ENCODE results near the gene PIM1. TPM values are rescaled to one million over a fixed set of nuclear protein-coding genes. Genes with fewer than 3 reads are reported as not detected.

The PIM1 gene
- total and polyA plus RNA-seq, 10 of the 15 experiments (the other 5 are each of a cell fraction or from before 2014, with no cell fraction given) = 0.66 to 33.9 (median 10.2) TPM

DNA sequence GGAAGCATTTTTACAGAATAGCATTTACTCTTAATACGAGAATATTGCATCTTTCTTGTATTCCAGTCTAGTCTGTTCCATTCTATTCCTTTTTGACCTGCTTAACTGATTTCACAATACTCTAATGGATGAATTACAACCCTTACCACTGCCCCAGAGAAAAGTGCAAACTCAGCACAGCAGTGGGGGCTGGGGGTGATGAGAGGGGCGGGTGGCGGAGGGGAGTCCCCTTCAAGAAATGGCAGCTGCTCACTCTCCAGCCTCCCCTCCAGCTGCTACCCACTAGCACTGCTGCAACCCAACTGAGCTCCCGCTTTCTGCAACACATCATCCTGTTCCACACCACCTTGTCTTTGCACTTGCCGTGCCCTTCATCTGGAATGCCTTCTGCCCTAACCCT, 30.1 kb downstream of the PIM1 start:
- intact Hi-C loops (cut with micrococcal nuclease; ENCODE audit: unreplicated experiment) = no loop called here

More for the DNA sequence above, 30.1 kb downstream of the PIM1 start:
- ChIA-PET CTCF (interaction anchor here (1.0 to 2.9 kb wide), 2 partner anchors 10 to 170 kb away, joined by 3 to 15 read pairs; no protein-coding TSS in a partner anchor), POLR2A (no interaction called here), SMC1A (ENCODE audit: uncharacterized antibody, unreplicated experiment) (interaction anchor here (1.5 kb wide), 2 partner anchors 27 to 182 kb away, joined by 3 to 5 read pairs; no protein-coding TSS in a partner anchor), RAD21 (ENCODE audit: unreplicated experiment) (interaction anchor here (0.9 kb wide), 1 partner anchor 10 kb away, joined by 3 read pairs; no protein-coding TSS in a partner anchor)
- no peaks in the 10 kb centered on the region for H3K27me3 ChIP-seq (replicated peaks in 1 of 2; ENCODE audit: control insufficient read depth in 2 of 2, insufficient read depth in 2 of 2, low read length in 1 of 2)
- TF ChIP-seq SKIL (IDR thresholded peaks at IDR 0.05; ENCODE audit: low read depth, poor library complexity, severe bottlenecking) (no peak), BHLHE40 (IDR thresholded peaks at IDR 0.05; ENCODE audit: borderline replicate concordance in 1 of 2, low read depth in 2 of 2, low read length in 1 of 2) (no peak), RAD21 (IDR thresholded peaks at IDR 0.05; ENCODE audit: insufficient read depth, low read depth, low read length) (no peak), HDAC6 (IDR thresholded peaks at IDR 0.05; ENCODE audit: unreplicated experiment) (no peak), KDM1A (IDR thresholded peaks at IDR 0.05; ENCODE audit: borderline replicate concordance) (no peak), SPI1 (IDR thresholded peaks at IDR 0.05; ENCODE audit: borderline replicate concordance, insufficient read depth, low read depth, low read length) (no peak), SMAD5 (IDR thresholded peaks at IDR 0.05; ENCODE audit: low read depth) (no peak), SREBF1 (IDR thresholded peaks at IDR 0.05; ENCODE audit: low read length) (no peak), FOXM1 (IDR thresholded peaks at IDR 0.05; ENCODE audit: low read depth, low read length) (no peak), HDAC2 (IDR thresholded peaks at IDR 0.05) (no peak), ESRRA (IDR thresholded peaks at IDR 0.05; ENCODE audit: low read length) (no peak)
- TF ChIP-seq, protein P1, sequence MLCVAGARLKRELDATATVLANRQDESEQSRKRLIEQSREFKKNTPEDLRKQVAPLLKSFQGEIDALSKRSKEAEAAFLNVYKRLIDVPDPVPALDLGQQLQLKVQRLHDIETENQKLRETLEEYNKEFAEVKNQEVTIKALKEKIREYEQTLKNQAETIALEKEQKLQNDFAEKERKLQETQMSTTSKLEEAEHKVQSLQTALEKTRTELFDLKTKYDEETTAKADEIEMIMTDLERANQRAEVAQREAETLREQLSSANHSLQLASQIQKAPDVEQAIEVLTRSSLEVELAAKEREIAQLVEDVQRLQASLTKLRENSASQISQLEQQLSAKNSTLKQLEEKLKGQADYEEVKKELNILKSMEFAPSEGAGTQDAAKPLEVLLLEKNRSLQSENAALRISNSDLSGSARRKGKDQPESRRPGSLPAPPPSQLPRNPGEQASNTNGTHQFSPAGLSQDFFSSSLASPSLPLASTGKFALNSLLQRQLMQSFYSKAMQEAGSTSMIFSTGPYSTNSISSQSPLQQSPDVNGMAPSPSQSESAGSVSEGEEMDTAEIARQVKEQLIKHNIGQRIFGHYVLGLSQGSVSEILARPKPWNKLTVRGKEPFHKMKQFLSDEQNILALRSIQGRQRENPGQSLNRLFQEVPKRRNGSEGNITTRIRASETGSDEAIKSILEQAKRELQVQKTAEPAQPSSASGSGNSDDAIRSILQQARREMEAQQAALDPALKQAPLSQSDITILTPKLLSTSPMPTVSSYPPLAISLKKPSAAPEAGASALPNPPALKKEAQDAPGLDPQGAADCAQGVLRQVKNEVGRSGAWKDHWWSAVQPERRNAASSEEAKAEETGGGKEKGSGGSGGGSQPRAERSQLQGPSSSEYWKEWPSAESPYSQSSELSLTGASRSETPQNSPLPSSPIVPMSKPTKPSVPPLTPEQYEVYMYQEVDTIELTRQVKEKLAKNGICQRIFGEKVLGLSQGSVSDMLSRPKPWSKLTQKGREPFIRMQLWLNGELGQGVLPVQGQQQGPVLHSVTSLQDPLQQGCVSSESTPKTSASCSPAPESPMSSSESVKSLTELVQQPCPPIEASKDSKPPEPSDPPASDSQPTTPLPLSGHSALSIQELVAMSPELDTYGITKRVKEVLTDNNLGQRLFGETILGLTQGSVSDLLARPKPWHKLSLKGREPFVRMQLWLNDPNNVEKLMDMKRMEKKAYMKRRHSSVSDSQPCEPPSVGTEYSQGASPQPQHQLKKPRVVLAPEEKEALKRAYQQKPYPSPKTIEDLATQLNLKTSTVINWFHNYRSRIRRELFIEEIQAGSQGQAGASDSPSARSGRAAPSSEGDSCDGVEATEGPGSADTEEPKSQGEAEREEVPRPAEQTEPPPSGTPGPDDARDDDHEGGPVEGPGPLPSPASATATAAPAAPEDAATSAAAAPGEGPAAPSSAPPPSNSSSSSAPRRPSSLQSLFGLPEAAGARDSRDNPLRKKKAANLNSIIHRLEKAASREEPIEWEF (IDR thresholded peaks at IDR 0.05; ENCODE audit: insufficient replicate concordance, low read depth, low read length) = no peak
- TF ChIP-seq, protein P2, sequence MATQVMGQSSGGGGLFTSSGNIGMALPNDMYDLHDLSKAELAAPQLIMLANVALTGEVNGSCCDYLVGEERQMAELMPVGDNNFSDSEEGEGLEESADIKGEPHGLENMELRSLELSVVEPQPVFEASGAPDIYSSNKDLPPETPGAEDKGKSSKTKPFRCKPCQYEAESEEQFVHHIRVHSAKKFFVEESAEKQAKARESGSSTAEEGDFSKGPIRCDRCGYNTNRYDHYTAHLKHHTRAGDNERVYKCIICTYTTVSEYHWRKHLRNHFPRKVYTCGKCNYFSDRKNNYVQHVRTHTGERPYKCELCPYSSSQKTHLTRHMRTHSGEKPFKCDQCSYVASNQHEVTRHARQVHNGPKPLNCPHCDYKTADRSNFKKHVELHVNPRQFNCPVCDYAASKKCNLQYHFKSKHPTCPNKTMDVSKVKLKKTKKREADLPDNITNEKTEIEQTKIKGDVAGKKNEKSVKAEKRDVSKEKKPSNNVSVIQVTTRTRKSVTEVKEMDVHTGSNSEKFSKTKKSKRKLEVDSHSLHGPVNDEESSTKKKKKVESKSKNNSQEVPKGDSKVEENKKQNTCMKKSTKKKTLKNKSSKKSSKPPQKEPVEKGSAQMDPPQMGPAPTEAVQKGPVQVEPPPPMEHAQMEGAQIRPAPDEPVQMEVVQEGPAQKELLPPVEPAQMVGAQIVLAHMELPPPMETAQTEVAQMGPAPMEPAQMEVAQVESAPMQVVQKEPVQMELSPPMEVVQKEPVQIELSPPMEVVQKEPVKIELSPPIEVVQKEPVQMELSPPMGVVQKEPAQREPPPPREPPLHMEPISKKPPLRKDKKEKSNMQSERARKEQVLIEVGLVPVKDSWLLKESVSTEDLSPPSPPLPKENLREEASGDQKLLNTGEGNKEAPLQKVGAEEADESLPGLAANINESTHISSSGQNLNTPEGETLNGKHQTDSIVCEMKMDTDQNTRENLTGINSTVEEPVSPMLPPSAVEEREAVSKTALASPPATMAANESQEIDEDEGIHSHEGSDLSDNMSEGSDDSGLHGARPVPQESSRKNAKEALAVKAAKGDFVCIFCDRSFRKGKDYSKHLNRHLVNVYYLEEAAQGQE (IDR thresholded peaks at IDR 0.05; ENCODE audit: low read depth, low read length) = no peak
- H3K4me2 ChIP-seq (ENCODE audit: control insufficient read depth, insufficient read depth) = no peak overlapping the region
- BruUV-seq (replicated peaks) = no TSS peak
- H3K9me3 ChIP-seq (replicated peaks; ENCODE audit: control insufficient read depth, insufficient read depth, low read length) = no peaks in the 10 kb centered on the region
- H3K9ac ChIP-seq (ENCODE audit: control insufficient read depth, insufficient read depth, low read length) = no peak overlapping the region
- in situ Hi-C loops (cut with MboI) = loop anchor here (10.0 kb wide), 1 partner anchor 175 kb away; no protein-coding TSS in a partner anchor
- no peaks in the 10 kb centered on the region for H3K79me2 ChIP-seq (ENCODE audit: control insufficient read depth, insufficient read depth, low read length)
- H2AFZ ChIP-seq (ENCODE audit: control insufficient read depth, low read depth, low read length) = no peak overlapping the region
- H4K20me1 ChIP-seq (ENCODE audit: control insufficient read depth, insufficient read depth) = no peaks in the 10 kb centered on the region
- H3K4me3 ChIP-seq = no peak overlapping the region
- 54% methylated on average over 3 of the region's 5 CpGs for WGBS (ENCODE audit: insufficient coverage, insufficient replicate concordance, low lambda C conversion rate, missing lambda C conversion rate)
- DNase-seq (ENCODE audit: low read depth, low spot score) (no peak), ATAC-seq (no peak), FAIRE-seq (no peak)
- no peaks in the 10 kb centered on the region; the same call in 1 of the 2 replicates for H3K4me1 ChIP-seq (ENCODE audit: control insufficient read depth, insufficient read depth, low read length)
- H3K36me3 ChIP-seq (ENCODE audit: control insufficient read depth in 2 of 2, insufficient read depth in 2 of 2, low read length in 1 of 2) = no peaks in the 10 kb centered on the region
- H3K27ac ChIP-seq (ENCODE audit: control insufficient read depth, insufficient read depth) = no peak overlapping the region
